PC-3 (cell line): Measurements from ENCODE around the gene GADD45GIP1.

Experiments
- CTCF ChIP-seq: fragments of 300-600 bp; sonication (generic); conservative IDR thresholded peaks from 2 replicates; pipeline ENCODE4 v1.5.1; 2017; ENCODE audit warnings: antibody characterized with exemption, low read depth, mild to moderate bottlenecking, low read length
- EZH2 ChIP-seq: fragments of 300-600 bp; sonication (generic); IDR thresholded peaks from one replicate; pipeline ENCODE4 v1.6.1; 2017; ENCODE audit warnings: antibody characterized with exemption, mild to moderate bottlenecking, low read length; ENCODE audit not compliant: unreplicated experiment
- EZH2phosphoT487 ChIP-seq: fragments of 300-600 bp; sonication (generic); IDR thresholded peaks from 2 replicates; pipeline ENCODE4 v1.6.1; 2018; ENCODE audit warnings: mild to moderate bottlenecking, antibody characterized with exemption, low read length, borderline replicate concordance

- TF ChIP-seq EZH2 (no peak), EZH2phosphoT487 (no peak), CTCF (no peak)
Measured at GRCh38 chr19:12997967-12998940, 41.2 kb upstream of the GADD45GIP1 start.
